Measurements from ENCODE around the gene LDHA. TPM values are rescaled to one million over a fixed set of nuclear protein-coding genes. Genes with fewer than 3 reads are reported as not detected.

Gene LDHA
- total RNA-seq, 4 donors from 2014 or later = 438 to 724 (median 616) TPM

DNA sequence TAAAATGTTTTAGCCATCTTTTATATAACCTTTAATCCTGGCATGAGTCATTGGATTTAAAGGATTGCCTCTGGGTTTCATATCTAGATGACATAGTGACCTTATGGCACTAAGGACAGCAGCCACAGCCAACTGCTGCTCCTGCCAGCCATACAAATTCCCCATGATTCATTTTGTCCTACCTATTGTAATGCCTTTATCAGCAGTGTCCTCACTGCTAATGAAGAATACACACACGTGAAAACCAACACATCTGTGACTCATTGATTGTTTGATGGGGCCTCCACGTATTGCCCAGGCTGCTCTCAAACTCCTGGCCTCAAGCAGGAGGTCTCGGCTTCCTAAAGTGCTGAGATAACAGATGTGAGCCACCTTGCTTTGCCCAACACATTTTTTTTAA, 63.1 kb downstream of the LDHA start:
- Histone ChIP-seq H3K4me3 (no peak overlapping the region), H3K9me3 (no peaks in the 10 kb centered on the region), H3K36me3 (no peaks in the 10 kb centered on the region), H3K27me3 (peaks cover 3% of the 10 kb centered on the region), H3K4me1 (no peaks in the 10 kb centered on the region), H3K27ac (no peak overlapping the region)
- no peak for DNase-seq (ENCODE audit: low spot score in 2 of 2)
- WGBS = 45% methylated on average over 3 of the region's 3 CpGs
- no peak for TF ChIP-seq POLR2A (IDR thresholded peaks at IDR 0.05)
- no peak for TF ChIP-seq EP300 (IDR thresholded peaks at IDR 0.05)
- TF ChIP-seq, protein P1, sequence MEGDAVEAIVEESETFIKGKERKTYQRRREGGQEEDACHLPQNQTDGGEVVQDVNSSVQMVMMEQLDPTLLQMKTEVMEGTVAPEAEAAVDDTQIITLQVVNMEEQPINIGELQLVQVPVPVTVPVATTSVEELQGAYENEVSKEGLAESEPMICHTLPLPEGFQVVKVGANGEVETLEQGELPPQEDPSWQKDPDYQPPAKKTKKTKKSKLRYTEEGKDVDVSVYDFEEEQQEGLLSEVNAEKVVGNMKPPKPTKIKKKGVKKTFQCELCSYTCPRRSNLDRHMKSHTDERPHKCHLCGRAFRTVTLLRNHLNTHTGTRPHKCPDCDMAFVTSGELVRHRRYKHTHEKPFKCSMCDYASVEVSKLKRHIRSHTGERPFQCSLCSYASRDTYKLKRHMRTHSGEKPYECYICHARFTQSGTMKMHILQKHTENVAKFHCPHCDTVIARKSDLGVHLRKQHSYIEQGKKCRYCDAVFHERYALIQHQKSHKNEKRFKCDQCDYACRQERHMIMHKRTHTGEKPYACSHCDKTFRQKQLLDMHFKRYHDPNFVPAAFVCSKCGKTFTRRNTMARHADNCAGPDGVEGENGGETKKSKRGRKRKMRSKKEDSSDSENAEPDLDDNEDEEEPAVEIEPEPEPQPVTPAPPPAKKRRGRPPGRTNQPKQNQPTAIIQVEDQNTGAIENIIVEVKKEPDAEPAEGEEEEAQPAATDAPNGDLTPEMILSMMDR (IDR thresholded peaks at IDR 0.05) = no peak
- no peak for TF ChIP-seq POLR2AphosphoS5 (IDR thresholded peaks at IDR 0.05)

Other genes starting within 250 kb of the LDHA start
- not detected for gene MRGPRX4, start 221.7 kb upstream of the LDHA start, total RNA-seq
- 1 to 10 TPM in 1 of 4 donors, not detected in 3; 5.1 TPM for gene SAA4, start 157.8 kb upstream of the LDHA start, total RNA-seq
- gene SAA2, start 145.9 kb upstream of the LDHA start, total RNA-seq = 10 to 100 TPM in 3 of 4 donors, not detected in 1; 15.0 to 30.4 (median 16.2) TPM
- 10 to 100 TPM; 10.5 to 79.1 (median 49.1) TPM for gene SAA1, start 128.3 kb upstream of the LDHA start, total RNA-seq
- gene HPS5, start 72.4 kb upstream of the LDHA start, total RNA-seq = 10 to 100 TPM; 14.9 to 27.0 (median 22.6) TPM
- 100 to 1,000 TPM in 1 of 4 donors, 10 to 100 TPM in 3; 48.6 to 121 (median 50.4) TPM for gene GTF2H1, start 72.0 kb upstream of the LDHA start, total RNA-seq
- not detected for gene LDHC, start 17.8 kb downstream of the LDHA start, total RNA-seq
- gene LDHAL6A, start 61.3 kb downstream of the LDHA start, total RNA-seq = not detected
- gene TSG101, start 132.4 kb downstream of the LDHA start, total RNA-seq = 10 to 100 TPM; 67.8 to 80.0 (median 71.8) TPM
- gene UEVLD, start 194.2 kb downstream of the LDHA start, total RNA-seq = 10 to 100 TPM; 24.1 to 46.1 (median 32.8) TPM
- gene MISFA, start 205.2 kb downstream of the LDHA start, total RNA-seq = 1 to 10 TPM in 2 of 4 donors, not detected in 2; 2.7 to 5.1 TPM
- 10 to 100 TPM; 17.6 to 31.4 (median 27.3) TPM for gene SPTY2D1, start 239.8 kb downstream of the LDHA start, total RNA-seq

Measured in suprapubic skin (tissue), 4 donors.